Rectal smooth muscle tissue (tissue), 1 donor: Measurements from ENCODE around the gene IRGC.

Experiments
- H3K27ac ChIP-seq: one replicate; pipeline ENCODE4 v1.7.0; 2013; ENCODE audit warnings: low read depth, low read length, inconsistent platforms
- H3K27me3 ChIP-seq: one replicate; pipeline ENCODE4 v1.7.0; 2013; ENCODE audit warnings: low read length; ENCODE audit not compliant: control insufficient read depth, insufficient read depth
- H3K36me3 ChIP-seq: one replicate; pipeline ENCODE4 v1.7.0; 2013; ENCODE audit warnings: low read length; ENCODE audit not compliant: control insufficient read depth, insufficient read depth
- H3K4me1 ChIP-seq: one replicate; pipeline ENCODE4 v1.7.0; 2013; ENCODE audit warnings: low read length; ENCODE audit not compliant: control insufficient read depth, insufficient read depth
- H3K4me3 ChIP-seq: one replicate; pipeline ENCODE4 v1.7.0; 2013; ENCODE audit warnings: low read length
- H3K9ac ChIP-seq: one replicate; pipeline ENCODE4 v1.7.0; 2013; ENCODE audit warnings: low read length

Gene IRGC

DNA sequence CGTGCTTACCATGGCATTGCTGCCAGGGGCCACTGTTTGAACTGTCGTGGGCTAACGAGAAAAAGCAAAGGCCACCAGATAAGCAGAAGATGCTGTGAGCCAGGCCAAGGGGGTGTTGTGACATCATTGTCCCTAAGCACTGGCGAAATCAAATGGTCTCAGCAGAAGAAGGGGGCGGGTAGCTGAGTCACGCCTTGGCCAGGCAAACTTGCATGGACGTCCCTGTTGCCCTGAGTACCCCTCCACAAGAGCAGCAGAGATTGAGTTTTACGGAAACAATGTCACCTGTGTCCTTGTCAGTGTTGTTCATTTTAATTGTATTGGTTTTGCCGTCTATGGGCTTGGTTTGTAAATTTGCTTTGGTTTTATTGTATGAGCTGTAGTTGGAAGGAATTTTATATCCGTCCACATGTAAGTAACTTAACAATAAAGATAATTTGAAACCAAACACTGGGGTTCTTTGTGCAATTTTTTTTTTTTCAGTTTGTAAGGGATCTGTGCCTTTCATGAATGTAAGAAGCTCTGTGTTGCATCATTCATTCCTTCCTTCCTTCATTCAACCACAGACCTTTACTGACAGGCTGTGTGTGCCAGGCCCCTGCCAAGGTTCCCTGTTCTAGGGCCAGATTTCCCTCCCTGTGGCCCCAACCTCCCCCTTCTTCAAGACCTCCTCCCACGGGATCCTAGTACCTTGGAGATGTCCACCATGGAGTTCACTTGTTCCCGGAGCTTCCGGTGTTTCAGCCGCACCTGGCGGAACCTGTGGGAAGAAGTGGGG lies 52.6 kb downstream of the IRGC start:
- no peak overlapping the region for H3K27ac ChIP-seq
- no peaks in the 10 kb centered on the region for H3K4me1 ChIP-seq
- H3K36me3 ChIP-seq: no peaks in the 10 kb centered on the region
- no peaks in the 10 kb centered on the region for H3K27me3 ChIP-seq
- no peak overlapping the region for H3K4me3 ChIP-seq
- H3K9ac ChIP-seq: no peak overlapping the region

DNA sequence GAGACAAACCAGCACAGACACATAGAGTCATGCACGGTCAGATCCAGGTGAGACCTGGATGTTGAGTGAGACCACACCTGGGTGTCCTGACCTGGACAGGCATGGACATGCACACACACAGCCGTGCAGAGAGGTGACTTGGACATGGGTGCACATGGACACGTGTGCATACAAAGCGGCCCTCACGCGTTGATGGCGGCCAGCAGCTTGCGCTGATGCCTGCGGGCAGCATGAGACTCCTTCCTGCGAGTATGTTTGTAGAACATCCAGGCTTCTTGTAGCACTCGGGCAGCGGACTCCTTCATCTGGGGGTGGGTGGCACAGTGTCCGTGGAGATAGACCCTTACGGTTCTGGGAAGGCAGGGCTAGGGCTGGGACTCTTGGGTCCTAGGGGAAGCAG lies 53.4 kb downstream of the IRGC start:
- Histone ChIP-seq H3K36me3 (no peaks in the 10 kb centered on the region), H3K27me3 (no peaks in the 10 kb centered on the region), H3K4me3 (no peak overlapping the region), H3K4me1 (no peaks in the 10 kb centered on the region), H3K9ac (no peak overlapping the region), H3K27ac (no peak overlapping the region)
